Brain microvascular endothelial cell (primary cell): ENCODE measurements around the gene HOXA10.

ENCODE experiments used
- DNase-seq: peaks from one replicate; pipeline ENCODE4 v3.0.0-alpha.2; 2020
- H3K27ac ChIP-seq: fragments of 250-450 bp; sonication (Bioruptor Pico); 2 replicates; pipeline ENCODE4 v1.5.1; 2020; ENCODE audit warnings: mild to moderate bottlenecking, moderate library complexity
- H3K27me3 ChIP-seq: fragments of 250-450 bp; sonication (Bioruptor Pico); replicated peaks from 2 replicates; pipeline ENCODE4 v1.5.1; 2020; ENCODE audit warnings: mild to moderate bottlenecking
- H3K36me3 ChIP-seq: fragments of 250-450 bp; sonication (Bioruptor Pico); replicated peaks from 2 replicates; pipeline ENCODE4 v1.5.1; 2020; ENCODE audit warnings: mild to moderate bottlenecking
- H3K4me3 ChIP-seq: 2 replicates; pipeline ENCODE4 v1.5.1; 2011; ENCODE audit warnings: low read depth, mild to moderate bottlenecking, control low read depth, low read length, moderate library complexity
- in situ Hi-C: cut with HindIII; loops from 2 replicates; pipeline ENCODE4 v1.10.0; 2017; ENCODE audit warnings: low sequenced_read_pairs, low pct_ligation_motif_present
- TF ChIP-seq, protein P1 (sequence below): IDR thresholded peaks from 2 replicates; pipeline ENCODE4 v1.5.1; 2011; ENCODE audit warnings: low read depth, mild to moderate bottlenecking, moderate library complexity, low read length, control low read depth, inconsistent platforms; ENCODE audit errors: missing control alignments

The HOXA10 gene

DNA sequence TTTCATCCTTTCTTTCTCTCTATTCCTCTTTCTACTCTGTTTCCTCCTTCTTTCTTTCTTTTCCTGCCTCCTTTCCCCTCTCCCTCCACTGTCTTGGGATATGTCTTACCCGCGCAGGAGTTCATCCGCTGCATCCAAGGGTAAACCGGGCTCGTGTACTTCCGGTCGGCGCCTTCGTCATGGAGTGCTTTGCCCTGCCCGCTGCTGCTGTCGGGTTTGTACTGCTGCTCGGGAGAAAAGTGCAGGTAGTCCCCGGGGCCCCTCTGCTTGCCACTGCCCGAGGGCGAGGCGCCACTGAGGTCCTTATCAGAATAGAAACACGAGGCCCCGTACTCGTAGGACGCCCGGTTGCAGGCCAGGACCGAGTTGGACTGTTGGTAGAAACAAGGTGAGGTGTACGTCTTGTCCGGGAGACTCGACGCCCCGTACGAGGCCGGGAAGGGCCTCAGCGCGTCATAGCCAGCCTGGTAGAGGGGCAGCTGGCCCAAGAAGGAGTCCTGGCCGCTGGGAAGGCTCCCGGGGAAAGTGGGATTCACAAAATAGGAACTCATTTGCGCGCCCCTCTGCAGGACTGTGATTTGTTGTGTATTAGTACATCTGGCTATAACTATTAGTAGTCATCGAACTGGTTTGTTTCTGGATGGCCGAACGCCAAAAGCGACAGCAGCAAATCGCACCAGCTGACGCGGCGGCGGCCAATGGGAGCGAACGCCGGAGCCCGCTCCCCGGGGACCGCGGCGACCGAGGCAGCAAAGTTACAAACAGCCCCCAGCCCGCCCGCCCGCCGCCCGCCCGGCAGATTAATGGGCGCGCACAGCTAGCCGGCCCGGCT lies 26.7 kb downstream of the HOXA10 start, which contains the start of gene HOXA6:
TSS of gene HOXA6 (minus strand) at position 576 of the 832 bp plus-strand sequence. CDS start at position 551, 25 bp downstream.
- H3K4me3 ChIP-seq = no peak within 1 kb of the TSS
- H3K36me3 ChIP-seq = no peaks in the 10 kb centered on the region
- in situ Hi-C loops = no loop called here
- H3K27me3 ChIP-seq = peaks cover 95% of the 10 kb centered on the region
- H3K27ac ChIP-seq = no peak within 1 kb of the TSS
- TF ChIP-seq, protein P1, sequence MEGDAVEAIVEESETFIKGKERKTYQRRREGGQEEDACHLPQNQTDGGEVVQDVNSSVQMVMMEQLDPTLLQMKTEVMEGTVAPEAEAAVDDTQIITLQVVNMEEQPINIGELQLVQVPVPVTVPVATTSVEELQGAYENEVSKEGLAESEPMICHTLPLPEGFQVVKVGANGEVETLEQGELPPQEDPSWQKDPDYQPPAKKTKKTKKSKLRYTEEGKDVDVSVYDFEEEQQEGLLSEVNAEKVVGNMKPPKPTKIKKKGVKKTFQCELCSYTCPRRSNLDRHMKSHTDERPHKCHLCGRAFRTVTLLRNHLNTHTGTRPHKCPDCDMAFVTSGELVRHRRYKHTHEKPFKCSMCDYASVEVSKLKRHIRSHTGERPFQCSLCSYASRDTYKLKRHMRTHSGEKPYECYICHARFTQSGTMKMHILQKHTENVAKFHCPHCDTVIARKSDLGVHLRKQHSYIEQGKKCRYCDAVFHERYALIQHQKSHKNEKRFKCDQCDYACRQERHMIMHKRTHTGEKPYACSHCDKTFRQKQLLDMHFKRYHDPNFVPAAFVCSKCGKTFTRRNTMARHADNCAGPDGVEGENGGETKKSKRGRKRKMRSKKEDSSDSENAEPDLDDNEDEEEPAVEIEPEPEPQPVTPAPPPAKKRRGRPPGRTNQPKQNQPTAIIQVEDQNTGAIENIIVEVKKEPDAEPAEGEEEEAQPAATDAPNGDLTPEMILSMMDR = no peak
- DNase-seq = no peak

DNA sequence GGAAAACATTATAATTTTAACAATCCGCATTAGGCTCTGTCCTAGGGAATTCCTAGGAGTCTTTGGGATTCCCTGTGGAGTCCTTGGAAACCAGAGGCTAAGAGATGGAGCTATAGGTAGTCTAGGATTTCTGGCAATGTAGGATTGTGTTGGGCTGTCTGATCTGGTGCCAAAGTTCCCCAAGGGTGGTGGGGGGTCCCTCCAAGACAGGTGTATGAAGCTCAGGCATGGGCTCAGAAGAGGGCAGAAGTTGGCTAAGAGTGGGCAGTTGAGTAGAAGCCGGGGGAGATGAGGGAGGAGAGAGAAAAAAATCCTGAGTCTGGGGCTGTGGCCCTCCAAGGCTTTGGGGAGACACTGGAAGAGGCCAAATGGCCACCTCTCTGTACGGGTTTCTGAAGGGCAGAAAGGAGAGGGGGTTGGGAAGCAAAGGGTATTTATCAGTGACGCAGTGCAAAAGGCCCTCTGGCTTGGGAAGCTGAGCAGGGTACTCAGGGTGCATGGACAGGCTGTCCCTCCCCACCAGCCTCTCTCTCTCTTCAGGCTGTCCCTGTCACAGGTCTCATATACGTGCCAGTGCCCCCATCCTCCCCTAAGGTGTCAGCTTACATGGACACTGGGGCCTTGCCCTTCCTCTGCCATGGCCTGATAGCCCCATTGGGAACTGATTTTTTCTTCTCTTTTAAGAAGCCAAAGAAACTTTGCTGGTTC lies 27.5 kb downstream of the HOXA10 start:
- Histone ChIP-seq H3K27ac (no peak overlapping the region), H3K27me3 (peaks cover 95% of the 10 kb centered on the region), H3K4me3 (no peak overlapping the region), H3K36me3 (no peaks in the 10 kb centered on the region)
- DNase-seq = no peak
- TF ChIP-seq, protein P1 = no peak
- in situ Hi-C loops = no loop called here

DNA sequence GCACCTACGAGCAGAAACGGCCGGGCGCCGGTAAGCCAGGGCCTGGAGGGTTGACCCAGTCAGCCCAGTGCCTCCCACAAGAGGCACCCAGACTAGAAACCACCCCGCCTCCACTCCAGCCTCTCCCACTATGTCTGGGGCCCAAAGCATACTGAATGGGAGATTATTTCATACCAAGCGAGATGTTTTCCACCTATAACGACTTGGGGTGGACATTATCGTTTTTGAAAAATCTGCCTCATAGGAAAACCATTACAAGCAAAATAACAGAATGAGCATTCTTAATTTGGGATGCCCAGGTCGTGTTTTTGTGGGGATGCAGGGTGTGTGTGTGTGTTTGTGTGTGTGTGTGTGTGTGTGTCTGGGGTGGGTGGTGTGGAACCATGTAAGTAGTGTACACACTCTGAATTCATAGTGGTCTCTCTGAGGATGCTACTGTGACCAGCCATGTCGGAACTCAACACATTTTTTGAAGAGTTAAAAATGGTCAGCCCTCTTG lies 28.2 kb downstream of the HOXA10 start:
- no peak overlapping the region for H3K27ac ChIP-seq
- no peaks in the 10 kb centered on the region for H3K36me3 ChIP-seq
- in situ Hi-C loops = no loop called here
- TF ChIP-seq, protein P1 = no peak
- DNase-seq = no peak
- H3K4me3 ChIP-seq = no peak overlapping the region
- H3K27me3 ChIP-seq = peaks cover 95% of the 10 kb centered on the region

- in situ Hi-C loops = no loop called here
- TF ChIP-seq, protein P1 = no peak
- DNase-seq = no peak
- Histone ChIP-seq H3K27ac (no peak overlapping the region), H3K36me3 (no peaks in the 10 kb centered on the region), H3K4me3 (no peak overlapping the region), H3K27me3 (peaks cover 94% of the 10 kb centered on the region)
Observed at GRCh38 chr7:27145165-27145913, 28.8 kb downstream of the HOXA10 start.

GRCh38 chr7:27144781-27145164 lies 29.3 kb downstream of the HOXA10 start:
- Histone ChIP-seq H3K27ac (no peak overlapping the region), H3K27me3 (peaks cover 96% of the 10 kb centered on the region), H3K36me3 (no peaks in the 10 kb centered on the region), H3K4me3 (no peak overlapping the region)
- in situ Hi-C loops = no loop called here
- no peak for DNase-seq
- TF ChIP-seq, protein P1 = no peak
